ENCODE data around the gene ITGB1.

Gene ITGB1

DNA sequence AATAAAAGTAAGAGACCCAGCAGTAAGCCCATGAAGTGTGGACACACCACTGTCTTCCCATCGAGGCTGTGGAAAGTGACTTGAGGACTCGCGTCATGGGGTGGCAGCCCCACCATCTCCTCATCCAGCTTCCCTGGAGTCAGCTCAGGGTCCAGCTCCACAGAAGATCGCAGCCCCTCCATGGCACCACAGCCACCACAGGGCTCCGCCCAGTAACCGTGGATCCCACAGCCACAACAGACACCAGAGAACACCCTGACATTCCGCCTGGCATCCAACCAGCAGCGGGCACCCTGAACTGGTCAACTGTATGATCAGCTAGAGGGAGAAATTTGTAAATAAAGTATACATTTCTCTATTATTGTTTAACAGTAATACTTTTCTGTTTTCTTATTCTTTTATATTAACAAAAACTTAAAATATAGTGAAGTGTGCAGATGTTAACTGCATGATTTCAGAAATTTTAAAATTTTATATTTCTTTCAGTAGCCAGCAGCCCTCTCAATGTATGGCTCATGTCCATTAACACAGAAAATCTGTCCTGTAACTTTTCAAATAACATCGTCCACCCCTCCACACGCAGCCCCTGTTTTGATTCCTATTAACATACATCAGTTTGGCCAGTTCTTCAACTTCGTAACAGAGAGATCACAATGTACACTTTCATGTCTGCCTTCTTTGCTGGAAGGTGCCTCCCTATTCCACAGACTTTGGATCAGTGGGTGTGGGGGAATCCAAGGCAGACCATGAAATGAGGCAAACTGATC is 69.7 kb downstream of the ITGB1 start:
- H3K4me3 ChIP-seq (ENCODE audit: low read depth, low read length), result no peak overlapping the region
- TF ChIP-seq, protein P1, sequence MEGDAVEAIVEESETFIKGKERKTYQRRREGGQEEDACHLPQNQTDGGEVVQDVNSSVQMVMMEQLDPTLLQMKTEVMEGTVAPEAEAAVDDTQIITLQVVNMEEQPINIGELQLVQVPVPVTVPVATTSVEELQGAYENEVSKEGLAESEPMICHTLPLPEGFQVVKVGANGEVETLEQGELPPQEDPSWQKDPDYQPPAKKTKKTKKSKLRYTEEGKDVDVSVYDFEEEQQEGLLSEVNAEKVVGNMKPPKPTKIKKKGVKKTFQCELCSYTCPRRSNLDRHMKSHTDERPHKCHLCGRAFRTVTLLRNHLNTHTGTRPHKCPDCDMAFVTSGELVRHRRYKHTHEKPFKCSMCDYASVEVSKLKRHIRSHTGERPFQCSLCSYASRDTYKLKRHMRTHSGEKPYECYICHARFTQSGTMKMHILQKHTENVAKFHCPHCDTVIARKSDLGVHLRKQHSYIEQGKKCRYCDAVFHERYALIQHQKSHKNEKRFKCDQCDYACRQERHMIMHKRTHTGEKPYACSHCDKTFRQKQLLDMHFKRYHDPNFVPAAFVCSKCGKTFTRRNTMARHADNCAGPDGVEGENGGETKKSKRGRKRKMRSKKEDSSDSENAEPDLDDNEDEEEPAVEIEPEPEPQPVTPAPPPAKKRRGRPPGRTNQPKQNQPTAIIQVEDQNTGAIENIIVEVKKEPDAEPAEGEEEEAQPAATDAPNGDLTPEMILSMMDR (IDR thresholded peaks at IDR 0.05; ENCODE audit: low read depth, low read length), result no peak
- in situ Hi-C loops (cut with HindIII; ENCODE audit: low sequenced_read_pairs), result no loop called here
- no peak for DNase-seq (ENCODE audit: low read depth, low spot score)

DNA sequence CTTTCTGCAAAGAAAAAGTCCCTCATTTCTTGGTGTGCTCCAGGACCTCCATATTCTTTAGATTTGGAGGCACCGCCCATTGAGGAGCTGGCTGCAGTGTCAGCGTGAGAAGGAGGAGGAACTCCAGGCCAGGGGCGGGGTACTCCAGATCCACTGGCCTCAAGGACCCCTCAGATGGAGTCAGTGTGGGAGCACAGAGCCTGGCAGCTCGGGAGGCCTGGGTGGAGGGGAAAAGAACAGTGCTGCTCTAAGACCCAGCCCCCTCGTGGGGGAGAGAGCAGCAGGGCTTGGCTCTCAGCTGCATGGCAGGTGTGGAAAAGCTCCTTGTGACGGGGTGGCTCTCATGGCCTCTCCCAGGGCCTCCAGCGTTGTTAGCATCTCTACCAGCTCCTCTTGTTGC is 70.5 kb downstream of the ITGB1 start:
- no peak for DNase-seq (ENCODE audit: low read depth, low spot score)
- TF ChIP-seq, protein P1 (IDR thresholded peaks at IDR 0.05; ENCODE audit: low read depth, low read length), result no peak
- in situ Hi-C loops (cut with HindIII; ENCODE audit: low sequenced_read_pairs), result no loop called here
- H3K4me3 ChIP-seq (ENCODE audit: low read depth, low read length), result no peak overlapping the region

DNA sequence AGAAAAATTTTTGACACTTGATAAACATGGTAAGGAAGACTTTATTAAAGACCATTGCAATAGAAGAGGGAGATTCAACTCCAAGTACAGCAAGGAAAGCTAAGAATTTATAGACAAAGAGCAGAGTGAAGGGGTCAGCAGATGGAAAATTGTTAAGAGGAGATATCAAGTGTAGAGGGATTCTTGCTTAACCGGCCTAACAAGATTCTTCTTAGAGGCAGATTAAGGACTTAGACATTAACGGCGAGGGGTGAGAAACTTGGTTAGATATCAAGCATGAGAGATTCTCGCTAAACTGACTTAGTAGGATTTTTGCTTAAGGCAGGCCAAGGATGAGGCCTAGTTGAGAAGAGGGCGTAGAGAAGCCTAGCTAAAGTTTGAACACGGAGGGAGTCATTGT is 76.0 kb downstream of the ITGB1 start:
- DNase-seq (ENCODE audit: low read depth, low spot score), result no peak
- no peak overlapping the region for H3K4me3 ChIP-seq (ENCODE audit: low read depth, low read length)
- TF ChIP-seq, protein P1 (IDR thresholded peaks at IDR 0.05; ENCODE audit: low read depth, low read length), result no peak
- in situ Hi-C loops (cut with HindIII; ENCODE audit: low sequenced_read_pairs), result no loop called here

DNA sequence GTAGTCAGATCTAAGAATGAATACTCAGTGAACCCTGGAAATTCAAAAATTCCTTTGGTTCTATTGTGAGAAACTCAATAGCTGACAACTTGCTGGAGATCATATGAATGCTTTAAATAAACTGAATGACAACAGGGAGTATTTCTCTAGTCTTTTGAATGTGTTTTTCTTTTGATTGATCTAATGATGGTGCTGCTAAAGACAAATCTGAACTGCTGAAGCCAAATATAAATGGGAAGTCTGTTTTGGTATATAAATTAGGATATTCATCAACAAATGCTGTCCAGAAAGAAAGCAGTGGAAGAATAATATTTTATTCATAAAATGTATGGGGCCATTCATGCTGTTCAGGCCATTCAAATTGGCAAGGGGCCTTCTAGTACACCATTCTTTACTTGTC is 79.4 kb downstream of the ITGB1 start:
- no peak overlapping the region for H3K4me3 ChIP-seq (ENCODE audit: low read depth, low read length)
- in situ Hi-C loops (cut with HindIII; ENCODE audit: low sequenced_read_pairs), result no loop called here
- TF ChIP-seq, protein P1 (IDR thresholded peaks at IDR 0.05; ENCODE audit: low read depth, low read length), result no peak
- DNase-seq (ENCODE audit: low read depth, low spot score), result no peak

DNA sequence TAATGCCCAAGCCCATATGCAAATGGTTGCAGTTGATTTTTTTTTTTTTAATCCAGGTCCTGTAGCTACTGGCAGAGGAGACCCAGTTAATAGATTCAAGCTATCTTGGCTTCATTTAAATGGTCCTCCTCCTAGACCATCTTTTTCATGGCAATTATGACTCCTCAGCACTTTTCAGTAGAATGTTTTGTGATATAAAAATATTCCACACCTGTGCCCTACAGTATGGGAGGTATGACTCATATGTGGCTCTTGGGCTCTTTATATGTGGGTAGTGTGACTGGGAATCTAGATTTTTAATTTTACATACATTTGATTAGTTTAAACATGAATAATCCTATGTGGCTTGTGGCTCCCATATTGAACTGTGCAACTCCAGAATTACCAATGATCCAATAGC is 80.1 kb downstream of the ITGB1 start:
- in situ Hi-C loops (cut with HindIII; ENCODE audit: low sequenced_read_pairs), result no loop called here
- no peak overlapping the region for H3K4me3 ChIP-seq (ENCODE audit: low read depth, low read length)
- TF ChIP-seq, protein P1 (IDR thresholded peaks at IDR 0.05; ENCODE audit: low read depth, low read length), result no peak
- no peak for DNase-seq (ENCODE audit: low read depth, low spot score)

DNA sequence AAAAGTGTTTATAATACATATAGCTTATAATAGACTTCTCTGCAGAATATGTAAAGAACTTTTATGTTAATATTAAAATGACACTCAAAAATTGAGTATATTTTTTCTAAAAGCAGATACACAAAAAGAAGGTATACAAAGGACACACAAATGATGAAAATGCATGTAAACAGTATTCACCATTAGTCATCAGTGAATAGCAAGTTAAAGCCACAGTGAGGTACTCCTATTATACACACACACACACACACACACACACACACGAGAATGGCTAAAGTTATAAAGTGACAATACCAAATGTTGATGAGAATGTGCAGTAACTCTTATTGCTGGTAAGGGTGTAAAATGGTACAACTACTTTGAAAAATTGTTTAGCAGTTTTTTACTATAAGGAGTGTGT is 92.9 kb downstream of the ITGB1 start:
- in situ Hi-C loops (cut with HindIII; ENCODE audit: low sequenced_read_pairs), result no loop called here
- TF ChIP-seq, protein P1 (IDR thresholded peaks at IDR 0.05; ENCODE audit: low read depth, low read length), result no peak

More for the DNA sequence above, 92.9 kb downstream of the ITGB1 start:
- DNase-seq (ENCODE audit: low read depth, low spot score), result no peak
- no peak overlapping the region for H3K4me3 ChIP-seq (ENCODE audit: low read depth, low read length)

Data from astrocyte of the spinal cord (primary cell).